Dermis microvascular lymphatic vessel endothelial cell (primary cell): Measurements from ENCODE around the gene LRRC66. TPM values are rescaled to one million over a fixed set of nuclear protein-coding genes. Genes with fewer than 3 reads are reported as not detected.
A peak's percentile ranks its signal among the peaks of the same experiment; 100 is the strongest.

ENCODE experiments used
- DNase-seq, 2 donors: peaks; one replicate each; pipeline versions ENCODE4 v3.0.0 to v3.0.0-alpha.2; 2010; ENCODE audit warnings: low read depth in 2 of 2
- total RNA-seq: library from RNA; depleted of rRNA; stranded (reverse); fragments of >200 nt; gene quantifications from 2 replicates; pipeline ENCODE4 v1.2.1, GENCODE V29; 2014

Gene LRRC66, protein sequence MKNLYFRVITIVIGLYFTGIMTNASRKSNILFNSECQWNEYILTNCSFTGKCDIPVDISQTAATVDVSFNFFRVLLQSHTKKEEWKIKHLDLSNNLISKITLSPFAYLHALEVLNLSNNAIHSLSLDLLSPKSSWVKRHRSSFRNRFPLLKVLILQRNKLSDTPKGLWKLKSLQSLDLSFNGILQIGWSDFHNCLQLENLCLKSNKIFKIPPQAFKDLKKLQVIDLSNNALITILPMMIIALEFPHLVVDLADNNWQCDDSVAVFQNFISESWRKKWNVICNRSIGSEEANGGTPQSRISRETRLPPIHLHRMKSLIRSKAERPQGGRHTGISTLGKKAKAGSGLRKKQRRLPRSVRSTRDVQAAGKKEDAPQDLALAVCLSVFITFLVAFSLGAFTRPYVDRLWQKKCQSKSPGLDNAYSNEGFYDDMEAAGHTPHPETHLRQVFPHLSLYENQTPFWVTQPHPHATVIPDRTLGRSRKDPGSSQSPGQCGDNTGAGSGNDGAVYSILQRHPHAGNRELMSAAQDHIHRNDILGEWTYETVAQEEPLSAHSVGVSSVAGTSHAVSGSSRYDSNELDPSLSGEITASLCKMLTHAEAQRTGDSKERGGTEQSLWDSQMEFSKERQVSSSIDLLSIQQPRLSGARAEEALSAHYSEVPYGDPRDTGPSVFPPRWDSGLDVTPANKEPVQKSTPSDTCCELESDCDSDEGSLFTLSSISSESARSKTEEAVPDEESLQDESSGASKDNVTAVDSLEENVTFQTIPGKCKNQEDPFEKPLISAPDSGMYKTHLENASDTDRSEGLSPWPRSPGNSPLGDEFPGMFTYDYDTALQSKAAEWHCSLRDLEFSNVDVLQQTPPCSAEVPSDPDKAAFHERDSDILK
- total RNA-seq, result under 0.01 and 0.13 TPM in 2 replicates

- peak in 1 of 2 donors; percentile 12 for DNase-seq
These were observed at the start of gene LRRC66 for GRCh38 chr4:52019936-52020657. Gene LRRC66 (minus strand): TSS chr4:52020363. CDS start chr4:52017613, 2,750 bp downstream.

GRCh38 chr4:52069571-52069970 lies 49.4 kb upstream of the LRRC66 start:
- no peak for DNase-seq

- DNase-seq, result peak in 1 of 2 donors; percentile 87
These were observed 39.2 kb upstream of the LRRC66 start for GRCh38 chr4:52059372-52059771.

DNA sequence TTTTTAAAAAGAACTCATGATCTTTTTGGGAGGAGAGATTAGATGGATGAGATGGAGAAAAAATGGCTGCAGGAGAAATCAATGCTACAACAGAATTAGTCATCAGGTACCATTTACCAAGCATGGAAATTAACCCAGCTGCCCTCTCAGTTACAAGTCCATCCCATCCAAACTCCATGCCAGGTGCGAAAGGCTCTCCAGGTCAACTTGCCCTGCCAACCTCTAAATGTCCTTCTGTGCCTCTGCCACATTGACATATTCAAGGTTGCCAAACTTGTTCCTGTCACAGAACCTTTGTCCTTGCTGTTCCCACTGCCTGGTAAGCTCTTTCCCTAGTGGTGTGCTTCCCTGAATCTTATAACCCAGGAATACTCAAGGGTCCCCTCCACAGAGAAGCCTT lies 38.1 kb upstream of the LRRC66 start:
- DNase-seq, result no peak

DNA sequence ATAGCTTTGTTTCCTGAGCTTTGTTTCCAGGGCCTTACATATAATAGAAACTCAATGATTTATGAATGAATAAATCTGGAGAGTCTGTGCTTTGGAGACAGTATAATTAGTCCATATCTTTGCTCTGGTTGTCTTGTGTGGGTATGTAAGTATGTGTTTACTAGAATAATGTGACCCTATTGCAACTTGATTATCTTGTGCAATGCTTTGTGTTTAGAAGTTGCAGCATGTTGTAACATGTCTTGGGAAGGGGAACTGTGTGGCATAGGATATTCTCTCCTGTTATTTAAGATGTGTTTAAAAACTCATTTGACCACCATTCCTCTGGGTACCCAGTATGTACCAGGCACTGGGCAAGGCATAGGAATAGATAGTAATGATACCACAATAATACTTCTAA lies 37.0 kb upstream of the LRRC66 start:
- DNase-seq, result no peak

- no peak for DNase-seq
These were observed 34.1 kb upstream of the LRRC66 start for GRCh38 chr4:52054254-52054653.

- DNase-seq, result peak in 1 of 2 donors; percentile 51
These were observed 32.3 kb upstream of the LRRC66 start for GRCh38 chr4:52052475-52052780.

DNA sequence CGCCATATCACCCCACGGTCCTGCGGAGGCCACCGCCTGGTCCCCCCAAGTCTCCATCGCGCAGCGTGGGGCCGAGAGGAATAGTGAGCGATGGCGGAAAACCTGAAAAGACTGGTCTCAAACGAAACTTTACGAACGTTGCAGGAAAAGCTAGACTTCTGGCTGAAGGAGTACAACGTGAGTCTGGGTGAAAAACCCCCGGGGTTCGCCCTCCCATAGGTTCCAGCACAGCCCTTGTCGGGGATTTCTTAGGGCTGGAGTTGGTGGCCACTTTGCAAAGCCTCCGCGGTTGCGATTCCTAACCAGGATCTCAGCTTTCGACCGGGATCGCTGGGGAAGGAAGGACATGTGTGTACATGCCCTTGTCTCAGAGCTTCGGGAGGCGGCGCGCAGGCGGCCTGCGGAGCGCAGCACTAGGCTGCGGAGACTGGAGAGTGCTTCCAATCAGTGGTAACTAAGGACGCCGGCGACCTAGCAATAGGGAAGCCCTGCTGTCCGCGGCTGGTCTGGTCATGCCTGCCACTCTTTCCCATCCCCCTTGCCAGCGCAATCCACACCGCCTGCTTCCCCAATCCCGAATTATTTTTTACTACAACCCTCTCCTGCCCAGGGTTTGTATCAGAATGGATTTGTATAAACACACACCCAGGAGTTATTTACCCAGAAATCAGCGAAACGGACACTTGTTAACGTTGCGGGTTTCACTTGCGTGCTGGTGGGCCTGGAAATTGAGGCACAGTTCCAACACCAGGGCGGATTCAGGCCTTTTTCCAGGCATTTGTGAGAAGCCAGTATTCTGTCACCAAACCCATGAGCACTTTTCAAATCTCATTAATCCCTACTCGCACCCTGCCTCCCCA lies 31.7 kb upstream of the LRRC66 start:
- peak; percentile 24 to 92 for DNase-seq

- peak in 1 of 2 donors; percentile 29 for DNase-seq
These were observed 31.1 kb upstream of the LRRC66 start, which contains the start of gene SPATA18 for GRCh38 chr4:52051213-52051614. Gene SPATA18 (plus strand): TSS chr4:52051304. CDS start chr4:52051705, 401 bp downstream.

DNA sequence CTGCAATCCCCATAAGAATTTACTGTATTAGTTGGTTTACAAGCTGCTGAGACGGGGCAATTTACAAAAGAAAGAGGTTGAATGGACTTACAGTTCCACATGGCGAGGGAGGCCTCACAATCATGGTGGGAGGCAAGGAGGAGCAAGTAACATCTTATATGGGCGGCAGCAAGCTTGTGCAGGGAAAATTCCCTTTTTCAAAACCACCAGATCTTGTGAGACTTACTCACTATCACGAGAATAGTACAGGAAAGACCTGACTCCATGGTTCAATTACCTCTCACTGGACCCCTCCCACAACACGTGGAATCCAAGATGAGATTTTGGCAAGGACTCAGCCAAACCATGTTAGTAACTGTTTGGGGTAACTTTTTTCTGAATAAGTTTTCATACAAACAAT lies 29.1 kb upstream of the LRRC66 start:
- no peak for DNase-seq

- no peak for DNase-seq
These were observed 24.9 kb upstream of the LRRC66 start for GRCh38 chr4:52045028-52045427.

DNA sequence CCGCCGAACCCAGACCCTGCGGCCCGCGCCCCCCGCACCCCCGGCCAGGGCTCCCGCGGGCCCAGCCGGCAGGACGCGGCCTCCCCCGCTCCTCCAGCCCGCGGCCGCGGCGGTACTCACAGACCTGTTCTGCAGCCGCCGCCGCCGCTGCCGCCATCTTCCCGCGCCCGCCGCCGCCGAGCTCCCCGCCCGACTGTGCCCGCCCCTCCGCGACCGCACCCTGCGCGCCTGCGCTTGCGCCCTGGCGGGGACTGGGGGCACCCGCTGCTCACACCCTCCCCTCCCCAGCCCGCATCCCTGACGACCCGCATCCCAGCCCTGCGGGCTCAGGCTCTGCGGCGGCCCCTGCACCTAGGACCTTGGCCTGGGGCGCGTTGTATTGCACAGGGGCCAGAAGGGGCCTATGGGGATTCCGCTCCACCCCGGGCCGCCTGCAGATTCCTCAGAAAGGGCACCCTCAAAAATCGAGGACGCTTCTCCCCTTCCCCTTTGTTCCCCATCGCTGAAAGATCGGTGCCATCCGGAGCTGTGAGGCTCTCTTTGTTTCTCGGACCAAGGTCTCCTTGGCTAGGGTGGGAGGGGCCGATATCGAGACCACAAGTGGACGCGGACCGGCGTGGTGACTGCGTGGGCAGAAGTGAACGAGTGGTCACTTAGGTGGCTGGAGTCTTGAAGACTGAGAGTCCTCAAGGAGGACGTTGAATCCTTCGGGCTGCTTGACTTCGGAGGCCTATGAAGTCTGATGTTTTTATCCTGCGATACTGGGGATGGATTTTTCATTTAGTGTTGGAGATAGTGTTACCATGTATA lies 18.1 kb upstream of the LRRC66 start, which contains the start of gene SGCB:
TSS of gene SGCB (minus strand) at position 197 of the 810 bp plus-strand sequence. CDS start at position 157, 40 bp downstream.
- DNase-seq, result peak in 1 of 2 donors; percentile 52

DNA sequence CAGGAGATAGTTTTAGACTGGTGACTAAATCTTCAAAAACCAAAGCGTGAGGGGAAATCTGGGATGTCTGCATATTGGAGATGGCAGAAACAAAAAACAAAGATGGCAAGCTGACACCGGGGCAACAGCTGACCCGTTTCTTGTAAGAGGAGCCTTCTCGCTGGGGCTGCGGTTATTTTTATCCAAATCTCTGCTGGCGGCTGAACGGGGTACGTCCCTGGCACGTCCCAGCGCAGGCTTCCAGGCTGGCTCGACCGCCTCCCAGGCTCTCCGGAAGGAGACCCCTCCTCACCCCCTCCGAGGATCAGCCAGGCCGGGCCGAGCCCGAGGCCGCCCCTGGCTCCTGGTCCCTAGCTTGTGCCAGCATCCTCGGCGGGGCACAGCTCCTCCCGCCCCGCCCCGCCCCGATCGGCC lies 17.5 kb upstream of the LRRC66 start:
- peak in 1 of 2 donors; percentile 22 for DNase-seq

GRCh38 chr4:52036886-52037530 lies 16.8 kb upstream of the LRRC66 start:
- DNase-seq, result no peak

- DNase-seq, result no peak
These were observed 15.0 kb upstream of the LRRC66 start for GRCh38 chr4:52035190-52035589.

- DNase-seq, result no peak
These were observed 11.8 kb upstream of the LRRC66 start for GRCh38 chr4:52032005-52032404.

DNA sequence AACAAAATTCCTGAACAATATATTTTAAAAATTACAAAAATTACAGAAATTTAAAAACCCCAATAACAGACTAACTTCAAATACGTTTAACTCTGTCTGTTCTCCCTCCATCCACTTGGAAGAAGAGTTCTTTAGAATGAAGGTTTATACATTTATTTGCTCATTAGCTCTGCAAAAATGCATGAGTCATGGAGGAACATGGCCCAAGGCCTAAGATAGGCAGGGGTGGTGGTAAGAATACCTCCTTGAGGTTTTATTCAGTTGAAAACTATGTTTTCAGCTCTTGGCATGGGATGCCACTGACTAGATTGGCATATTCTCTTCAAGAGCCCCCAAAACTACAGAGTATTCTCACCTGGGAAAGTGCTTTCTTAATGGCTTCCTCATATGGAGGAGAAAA lies 8.8 kb upstream of the LRRC66 start:
- no peak for DNase-seq

DNA sequence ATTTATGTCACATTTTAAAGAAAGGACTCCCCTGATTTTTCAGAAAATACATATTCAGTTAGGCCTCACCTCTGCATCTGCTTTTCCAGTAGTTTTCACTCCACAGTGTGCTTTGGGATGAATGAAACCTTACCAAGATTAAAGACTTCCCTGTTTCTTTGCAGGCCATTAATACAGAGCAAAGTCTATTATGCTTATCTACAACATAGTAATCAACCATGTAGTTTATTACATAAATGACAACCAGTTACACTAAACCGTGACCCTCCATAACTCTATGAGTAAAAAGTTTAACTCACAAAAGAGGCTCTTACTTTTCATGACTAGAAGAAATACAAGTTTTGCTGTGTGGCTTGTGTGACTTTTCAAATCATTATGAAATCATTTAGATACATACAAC lies 2.3 kb downstream of the LRRC66 start:
- DNase-seq, result no peak

DNA sequence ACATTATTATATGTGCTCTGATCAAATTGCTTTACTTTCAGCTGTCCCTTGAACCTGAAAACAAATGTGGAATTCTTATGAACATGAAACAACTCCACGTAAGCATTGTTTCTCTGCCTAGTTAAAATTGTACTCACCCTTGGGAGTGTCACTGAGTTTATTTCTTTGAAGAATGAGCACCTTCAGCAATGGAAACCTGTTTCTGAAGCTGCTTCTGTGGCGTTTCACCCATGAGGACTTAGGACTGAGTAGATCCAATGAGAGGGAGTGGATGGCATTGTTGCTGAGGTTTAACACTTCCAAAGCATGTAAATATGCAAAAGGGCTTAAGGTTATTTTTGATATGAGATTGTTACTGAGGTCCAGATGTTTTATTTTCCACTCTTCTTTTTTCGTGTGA lies 3.2 kb downstream of the LRRC66 start:
- no peak for DNase-seq
